Esophagus squamous epithelium (tissue), 4 donors: ENCODE measurements around the gene CYLD.
A peak's percentile ranks its signal among the peaks of the same experiment; 100 is the strongest.

Experiments used
- POLR2A ChIP-seq, 4 donors: fragments of 450-650 bp; IDR thresholded peaks; one replicate each; pipeline ENCODE4 v1.6.1; 2017; ENCODE audit warnings: antibody characterized with exemption in 4 of 4, mild to moderate bottlenecking in 4 of 4, moderate library complexity in 3 of 4
- TF ChIP-seq, protein P1 (sequence below), 6 experiments: fragments of 450-650 bp in 4 of 6; fragments of 200-600 bp in 2 of 6; sonication (generic) in 2 of 6; IDR thresholded peaks; one replicate each; pipeline ENCODE4 v1.5.1; 2016 to 2019; ENCODE audit warnings: antibody characterized with exemption in 6 of 6, mild to moderate bottlenecking in 4 of 6, moderate library complexity in 4 of 6

- TF ChIP-seq, protein P1, sequence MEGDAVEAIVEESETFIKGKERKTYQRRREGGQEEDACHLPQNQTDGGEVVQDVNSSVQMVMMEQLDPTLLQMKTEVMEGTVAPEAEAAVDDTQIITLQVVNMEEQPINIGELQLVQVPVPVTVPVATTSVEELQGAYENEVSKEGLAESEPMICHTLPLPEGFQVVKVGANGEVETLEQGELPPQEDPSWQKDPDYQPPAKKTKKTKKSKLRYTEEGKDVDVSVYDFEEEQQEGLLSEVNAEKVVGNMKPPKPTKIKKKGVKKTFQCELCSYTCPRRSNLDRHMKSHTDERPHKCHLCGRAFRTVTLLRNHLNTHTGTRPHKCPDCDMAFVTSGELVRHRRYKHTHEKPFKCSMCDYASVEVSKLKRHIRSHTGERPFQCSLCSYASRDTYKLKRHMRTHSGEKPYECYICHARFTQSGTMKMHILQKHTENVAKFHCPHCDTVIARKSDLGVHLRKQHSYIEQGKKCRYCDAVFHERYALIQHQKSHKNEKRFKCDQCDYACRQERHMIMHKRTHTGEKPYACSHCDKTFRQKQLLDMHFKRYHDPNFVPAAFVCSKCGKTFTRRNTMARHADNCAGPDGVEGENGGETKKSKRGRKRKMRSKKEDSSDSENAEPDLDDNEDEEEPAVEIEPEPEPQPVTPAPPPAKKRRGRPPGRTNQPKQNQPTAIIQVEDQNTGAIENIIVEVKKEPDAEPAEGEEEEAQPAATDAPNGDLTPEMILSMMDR (IDR thresholded peaks at IDR 0.05): peak; percentile 18 to 57 (median 41)
- no peak for TF ChIP-seq POLR2A (IDR thresholded peaks at IDR 0.05)
Observed at GRCh38 chr16:50747207-50747956, 5.5 kb downstream of the CYLD start.
